GM12865 (cell line): Measurements from ENCODE around the gene TRMT13.

Source experiments
- DNase-seq: peaks from one replicate; pipeline ENCODE4 v3.0.0; 2010; ENCODE audit warnings: low read depth
- H3K4me3 ChIP-seq: 2 replicates; pipeline ENCODE4 v1.5.1; 2011; ENCODE audit warnings: mild to moderate bottlenecking, low read depth, low read length, control low read depth
- TF ChIP-seq, protein P1 (sequence below): IDR thresholded peaks from 2 replicates; pipeline ENCODE4 v1.5.1; 2011; ENCODE audit warnings: low read length, control low read depth, low read depth, inconsistent platforms; ENCODE audit not compliant: insufficient read depth; ENCODE audit errors: missing control alignments

TRMT13 gene, protein sequence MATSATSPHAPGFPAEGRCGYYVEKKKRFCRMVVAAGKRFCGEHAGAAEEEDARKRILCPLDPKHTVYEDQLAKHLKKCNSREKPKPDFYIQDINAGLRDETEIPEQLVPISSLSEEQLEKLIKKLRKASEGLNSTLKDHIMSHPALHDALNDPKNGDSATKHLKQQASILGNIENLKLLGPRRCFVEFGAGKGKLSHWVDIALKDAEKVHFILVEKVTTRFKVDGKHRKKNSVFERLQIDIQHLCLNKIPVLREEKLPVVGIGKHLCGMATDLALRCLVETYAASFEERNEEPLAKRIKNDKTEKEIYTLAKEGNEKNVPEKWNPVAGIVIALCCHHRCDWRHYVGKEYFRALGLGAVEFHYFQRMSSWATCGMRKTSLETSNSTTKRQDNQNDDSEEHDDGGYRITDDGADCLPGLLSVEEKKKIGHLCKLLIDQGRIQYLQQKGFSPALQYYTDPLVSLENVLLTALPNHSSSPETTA

DNA sequence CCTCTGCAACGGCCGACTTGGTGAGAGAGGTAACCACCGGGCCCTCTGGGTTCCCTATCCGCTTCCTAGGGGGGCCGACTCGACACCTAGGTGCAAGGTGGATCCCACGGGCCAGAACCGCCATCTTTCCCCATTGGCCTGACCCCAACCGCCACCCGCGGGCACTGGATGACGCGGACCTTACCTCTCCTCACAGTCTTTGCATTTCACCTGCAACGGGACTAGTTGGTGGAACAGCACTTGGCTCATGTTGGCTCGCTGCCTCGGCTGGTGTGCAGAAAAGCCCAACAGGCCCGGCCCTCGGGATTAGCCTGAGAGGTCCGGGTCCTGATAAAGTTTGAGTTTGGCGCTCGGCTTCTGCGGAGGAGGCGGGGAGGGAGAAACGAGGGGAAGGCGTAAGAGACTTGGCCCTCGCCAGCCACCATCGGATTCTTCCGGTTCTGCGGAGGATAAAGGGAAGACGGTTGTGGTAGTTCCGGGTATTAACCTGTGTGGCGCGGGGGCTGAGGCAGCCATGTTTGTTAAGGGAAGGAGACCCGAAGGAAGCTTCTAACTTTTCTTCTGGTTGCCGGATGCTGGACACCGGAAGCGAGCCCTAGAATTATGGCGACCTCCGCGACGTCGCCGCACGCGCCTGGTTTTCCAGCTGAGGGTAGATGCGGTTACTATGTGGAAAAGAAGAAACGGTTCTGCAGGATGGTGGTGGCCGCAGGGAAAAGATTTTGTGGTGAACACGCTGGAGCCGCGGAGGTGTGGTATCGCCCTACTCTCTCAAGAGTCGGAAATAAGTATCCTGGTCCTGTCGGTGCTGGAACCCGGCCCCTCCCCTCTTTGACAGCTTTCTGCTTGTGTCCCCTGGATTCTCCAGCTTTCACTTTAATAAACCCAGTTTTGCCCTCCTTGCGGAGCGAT lies at the start of gene TRMT13, which contains the start of gene SASS6:
Gene TRMT13, plus strand, starts transcription at position 598 of the 912 bp plus-strand sequence. Its CDS starts 6 bp downstream, at position 604.
Gene SASS6, minus strand, starts transcription at position 365 of the 912 bp plus-strand sequence. Its CDS starts 116 bp downstream, at position 249.
- peak within 1 kb of the TSS; percentile 100 for H3K4me3 ChIP-seq
- TF ChIP-seq, protein P1, sequence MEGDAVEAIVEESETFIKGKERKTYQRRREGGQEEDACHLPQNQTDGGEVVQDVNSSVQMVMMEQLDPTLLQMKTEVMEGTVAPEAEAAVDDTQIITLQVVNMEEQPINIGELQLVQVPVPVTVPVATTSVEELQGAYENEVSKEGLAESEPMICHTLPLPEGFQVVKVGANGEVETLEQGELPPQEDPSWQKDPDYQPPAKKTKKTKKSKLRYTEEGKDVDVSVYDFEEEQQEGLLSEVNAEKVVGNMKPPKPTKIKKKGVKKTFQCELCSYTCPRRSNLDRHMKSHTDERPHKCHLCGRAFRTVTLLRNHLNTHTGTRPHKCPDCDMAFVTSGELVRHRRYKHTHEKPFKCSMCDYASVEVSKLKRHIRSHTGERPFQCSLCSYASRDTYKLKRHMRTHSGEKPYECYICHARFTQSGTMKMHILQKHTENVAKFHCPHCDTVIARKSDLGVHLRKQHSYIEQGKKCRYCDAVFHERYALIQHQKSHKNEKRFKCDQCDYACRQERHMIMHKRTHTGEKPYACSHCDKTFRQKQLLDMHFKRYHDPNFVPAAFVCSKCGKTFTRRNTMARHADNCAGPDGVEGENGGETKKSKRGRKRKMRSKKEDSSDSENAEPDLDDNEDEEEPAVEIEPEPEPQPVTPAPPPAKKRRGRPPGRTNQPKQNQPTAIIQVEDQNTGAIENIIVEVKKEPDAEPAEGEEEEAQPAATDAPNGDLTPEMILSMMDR = no peak
- peak; percentile 98 for DNase-seq

DNA sequence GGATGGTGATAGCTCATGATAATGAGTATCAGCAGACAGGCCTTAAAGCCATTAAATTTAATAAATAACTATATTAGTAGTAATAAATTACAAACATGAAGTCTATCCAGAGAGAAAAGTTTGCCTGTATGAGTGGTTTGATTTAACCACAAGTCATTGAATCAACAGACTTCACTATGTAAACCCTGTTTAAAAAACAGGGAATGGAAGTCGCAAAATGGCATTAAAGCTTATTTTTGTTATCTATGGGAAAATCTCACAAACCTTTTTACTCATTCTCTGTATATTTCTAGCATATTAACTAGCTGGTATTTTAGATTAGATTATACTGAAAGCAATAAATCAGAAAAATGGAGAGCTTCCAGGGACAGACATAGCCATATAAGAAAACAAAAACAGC lies 45.6 kb upstream of the TRMT13 start:
- no peak overlapping the region for H3K4me3 ChIP-seq
- TF ChIP-seq, protein P1 = no peak
- no peak for DNase-seq

DNA sequence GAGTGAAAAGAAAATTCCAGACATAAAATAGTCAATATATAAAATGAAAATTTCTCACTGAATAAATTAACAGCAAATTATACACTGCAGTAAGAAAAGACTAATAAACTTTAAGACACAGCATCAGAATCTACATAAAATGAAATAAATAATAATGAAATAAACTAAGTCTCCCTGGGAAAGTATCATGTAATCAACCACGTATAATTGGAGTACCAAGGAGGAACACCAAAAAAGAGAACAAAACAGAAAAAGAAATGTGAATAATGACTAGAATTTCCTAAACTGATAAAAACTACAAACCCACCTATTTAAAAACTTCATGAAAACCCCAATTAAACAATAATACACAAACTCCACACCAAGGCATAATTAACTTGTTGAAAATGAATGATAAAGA lies 43.9 kb upstream of the TRMT13 start:
- no peak for DNase-seq
- H3K4me3 ChIP-seq = no peak overlapping the region
- TF ChIP-seq, protein P1 = no peak

DNA sequence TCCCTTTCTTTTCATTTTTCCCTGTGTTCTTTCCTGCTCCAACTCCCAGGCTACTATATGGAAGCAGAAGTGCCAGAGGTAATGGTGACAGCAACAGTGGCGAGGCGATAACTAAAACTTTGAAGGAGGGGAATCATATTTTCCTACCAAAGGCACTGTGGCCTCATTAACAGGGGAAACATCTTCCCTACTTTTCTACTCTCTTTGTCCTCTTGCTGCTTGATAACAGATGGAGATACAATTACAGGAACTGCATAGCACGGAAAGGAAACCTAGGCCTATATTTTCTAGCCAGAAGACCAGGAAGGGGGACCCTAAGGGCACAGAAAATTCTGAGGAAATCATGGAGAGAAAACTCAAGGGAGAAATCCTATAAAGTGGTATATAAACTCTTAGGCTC lies 42.5 kb upstream of the TRMT13 start:
- no peak for DNase-seq
- TF ChIP-seq, protein P1 = no peak
- no peak overlapping the region for H3K4me3 ChIP-seq

DNA sequence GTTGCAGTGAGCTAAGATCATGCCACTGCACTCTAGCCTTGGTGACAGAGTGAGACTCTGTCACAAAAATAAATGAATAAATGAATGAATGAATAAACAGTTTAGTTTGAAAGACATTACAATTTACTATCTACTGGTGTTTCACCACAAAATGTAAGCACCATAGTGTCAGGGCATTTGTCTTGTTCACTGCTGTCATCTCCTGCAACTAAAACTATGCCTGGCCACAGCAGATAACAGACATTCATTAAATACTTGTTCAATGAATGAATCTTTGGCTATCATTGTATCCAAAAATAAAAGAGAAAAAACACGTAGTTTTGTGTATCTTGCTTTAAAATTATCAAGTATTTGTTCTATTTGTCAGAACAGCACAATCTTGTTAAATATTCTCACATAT lies 32.8 kb upstream of the TRMT13 start:
- no peak overlapping the region for H3K4me3 ChIP-seq
- no peak for DNase-seq
- TF ChIP-seq, protein P1 = no peak

DNA sequence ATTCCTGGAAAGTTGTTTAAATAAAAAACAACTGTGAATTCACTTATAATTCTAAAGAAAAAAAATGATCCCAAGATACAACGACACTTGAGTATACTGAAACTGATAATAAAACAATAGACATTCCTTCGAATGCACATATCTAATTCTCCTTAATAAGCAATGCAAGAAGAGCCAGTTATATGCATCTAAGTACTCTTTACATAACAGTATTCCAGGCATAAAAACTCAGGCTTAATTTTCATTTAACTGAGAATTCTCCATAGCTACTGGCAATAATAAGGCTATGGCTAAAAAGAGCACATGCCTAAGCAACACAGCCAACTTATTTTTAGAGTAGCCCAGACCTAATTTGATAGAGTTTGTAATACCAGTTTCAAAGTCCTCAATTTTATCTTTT lies 31.4 kb upstream of the TRMT13 start:
- DNase-seq = no peak
- TF ChIP-seq, protein P1 = no peak
- no peak overlapping the region for H3K4me3 ChIP-seq
